GM06990 (cell line): ENCODE results near the gene FAM131A.

Experiments used
- DNase-seq: peaks from one replicate; pipeline ENCODE4 v3.0.0-alpha.2; 2011; ENCODE audit not compliant: insufficient read length; ENCODE audit errors: extremely low read depth
- H3K27me3 ChIP-seq: replicated peaks from 2 replicates; pipeline ENCODE4 v1.6.0; 2011; ENCODE audit warnings: low read length; ENCODE audit not compliant: control insufficient read depth, insufficient read depth
- H3K36me3 ChIP-seq: 2 replicates; pipeline ENCODE4 v1.5.1; 2011; ENCODE audit warnings: low read length; ENCODE audit not compliant: control insufficient read depth, insufficient read depth
- H3K4me3 ChIP-seq: replicated peaks from 2 replicates; pipeline ENCODE4 v1.5.1; 2011; ENCODE audit warnings: low read depth, mild to moderate bottlenecking, control low read depth, low read length
- CTCF ChIP-seq: IDR thresholded peaks from 2 replicates; pipeline ENCODE4 v1.5.1; 2011; ENCODE audit warnings: low read length, control low read depth, mild to moderate bottlenecking, inconsistent platforms; ENCODE audit not compliant: insufficient read depth, poor library complexity, severe bottlenecking

FAM131A gene

GRCh38 chr3:184314700-184315542 lies 22.5 kb upstream of the FAM131A start:
- H3K27me3 ChIP-seq: no peaks in the 10 kb centered on the region
- DNase-seq: peak; percentile 78
- peak overlapping the region; percentile 71 for H3K4me3 ChIP-seq
- H3K36me3 ChIP-seq: peaks cover 16% of the 10 kb centered on the region
- no peak for TF ChIP-seq CTCF

- peak overlapping the region; percentile 71 for H3K4me3 ChIP-seq
- TF ChIP-seq CTCF: no peak
- no peak for DNase-seq
- peaks cover 19% of the 10 kb centered on the region for H3K36me3 ChIP-seq
- no peaks in the 10 kb centered on the region for H3K27me3 ChIP-seq
These were observed 21.9 kb upstream of the FAM131A start for GRCh38 chr3:184315543-184315867.

- peak overlapping the region; percentile 71 for H3K4me3 ChIP-seq
- H3K36me3 ChIP-seq: peaks cover 23% of the 10 kb centered on the region
- no peak for TF ChIP-seq CTCF
- no peaks in the 10 kb centered on the region for H3K27me3 ChIP-seq
- no peak for DNase-seq
These were observed 21.3 kb upstream of the FAM131A start for GRCh38 chr3:184315871-184316661.

- Histone ChIP-seq H3K27me3 (no peaks in the 10 kb centered on the region), H3K4me3 (peak overlapping the region; percentile 71), H3K36me3 (peaks cover 29% of the 10 kb centered on the region)
- no peak for DNase-seq
- no peak for TF ChIP-seq CTCF
These were observed 20.6 kb upstream of the FAM131A start for GRCh38 chr3:184316792-184317191.

GRCh38 chr3:184317201-184317600 lies 20.2 kb upstream of the FAM131A start:
- Histone ChIP-seq H3K36me3 (peaks cover 31% of the 10 kb centered on the region), H3K4me3 (no peak overlapping the region), H3K27me3 (no peaks in the 10 kb centered on the region)
- no peak for TF ChIP-seq CTCF
- DNase-seq: no peak
